Kidney tubule cell (primary cell): Measurements from ENCODE around the gene GRID1.

ENCODE experiments used
- DNase-seq: peaks from one replicate; pipeline ENCODE4 v3.0.0-alpha.2; 2018; ENCODE audit warnings: low spot score

GRID1 gene

GRCh38 chr10:86291616-86292340 lies 74.8 kb downstream of the GRID1 start:
- no peak for DNase-seq

GRCh38 chr10:86290933-86291615 lies 75.5 kb downstream of the GRID1 start:
- DNase-seq = no peak

- DNase-seq = no peak
Observed at GRCh38 chr10:86289577-86289868, 77.1 kb downstream of the GRID1 start.

- no peak for DNase-seq
Observed at GRCh38 chr10:86288695-86289576, 77.7 kb downstream of the GRID1 start.

- DNase-seq = no peak
Observed at GRCh38 chr10:86287966-86288579, 78.5 kb downstream of the GRID1 start.

- DNase-seq = no peak
Observed at GRCh38 chr10:86287110-86287793, 79.3 kb downstream of the GRID1 start.

- no peak for DNase-seq
Observed at GRCh38 chr10:86286236-86287109, 80.1 kb downstream of the GRID1 start.

GRCh38 chr10:86285136-86285790 lies 81.3 kb downstream of the GRID1 start:
- no peak for DNase-seq

GRCh38 chr10:86284355-86285105 lies 82.1 kb downstream of the GRID1 start:
- DNase-seq = no peak

- DNase-seq = no peak
Observed at GRCh38 chr10:86283466-86284287, 82.9 kb downstream of the GRID1 start.

- DNase-seq = no peak
Observed at GRCh38 chr10:86282664-86283465, 83.7 kb downstream of the GRID1 start.

- no peak for DNase-seq
Observed at GRCh38 chr10:86281396-86281795, 85.2 kb downstream of the GRID1 start.

- DNase-seq = no peak
Observed at GRCh38 chr10:86269332-86269731, 97.3 kb downstream of the GRID1 start.

GRCh38 chr10:86267286-86268195 lies 99.1 kb downstream of the GRID1 start:
- no peak for DNase-seq

- DNase-seq = no peak
Observed at GRCh38 chr10:86266446-86267242, 100.0 kb downstream of the GRID1 start.

- no peak for DNase-seq
Observed at GRCh38 chr10:86265895-86266259, 100.7 kb downstream of the GRID1 start.
